K562 (cell line): ENCODE data around the gene ANO1. TPM values are rescaled to one million over a fixed set of nuclear protein-coding genes. Genes with fewer than 3 reads are reported as not detected.
A peak's percentile ranks its signal among the peaks of the same experiment; 100 is the strongest.

Source experiments
- ARNT ChIP-seq, 2 experiments: fragments of 450-650 bp; IDR thresholded peaks; 2 replicates each; pipeline ENCODE4 v1.6.1; 2016; ENCODE audit warnings: mild to moderate bottlenecking in 1 of 2
- FOSL1 ChIP-seq: fragments of 200-800 bp; sonication (Bioruptor generic); conservative IDR thresholded peaks from 2 replicates; pipeline ENCODE4 v1.6.1; 2016; ENCODE audit warnings: missing genetic modification characterization, missing compliant biosample characterization
- ZNF232 ChIP-seq: sonication (generic); formaldehyde crosslinking; IDR thresholded peaks from 2 replicates; pipeline ENCODE4 v1.8.0; 2022; ENCODE audit warnings: mild to moderate bottlenecking, missing genetic modification reagents
- polyA plus RNA-seq, 8 experiments: library from polyadenylated mRNA; depleted of rRNA in 4 of 8; stranded (reverse) in 5 of 8; unstranded in 3 of 8; fragments of >200 nt; fragmentation: Nextera tagmentation in 2 of 8; fragmentation: Illumina TruSeq in 1 of 8; extraction: Ambion mirVana in 2 of 8; extraction: Trizol in 1 of 8; gene quantifications; 2 replicates each; pipeline versions ENCODE4 v1.2.1 to v1.2.3, GENCODE V29; 2011 to 2014; ENCODE audit warnings: inconsistent platforms in 1 of 8, missing spikeins in 1 of 8
- total RNA-seq, 7 experiments: library from RNA; depleted of rRNA in 6 of 7; stranded (reverse); fragments of >200 nt in 6 of 7; fragmentation: Illumina TruSeq in 2 of 7; extraction: Trizol in 2 of 7; gene quantifications; 2 replicates each; pipeline versions ENCODE4 v1.2.1 to v1.2.3, GENCODE V29; 2011 to 2021; ENCODE audit warnings: low replicate concordance in 1 of 7
- TF ChIP-seq, protein P1 (sequence below), 2 experiments: fragments of 450-650 bp in 1 of 2; sonication (generic) in 1 of 2; formaldehyde crosslinking in 1 of 2; IDR thresholded peaks; 2 replicates each; pipeline versions ENCODE4 v1.7.1 to v1.9.0; 2016 to 2022; ENCODE audit warnings: inconsistent platforms in 1 of 2, mild to moderate bottlenecking in 1 of 2, missing genetic modification reagents in 1 of 2
- TF ChIP-seq, protein P2 (sequence below): fragments of 250-450 bp; sonication (Bioruptor Pico); IDR thresholded peaks from 2 replicates; pipeline ENCODE4 v1.5.0; 2021; ENCODE audit warnings: mild to moderate bottlenecking, borderline replicate concordance
- TF ChIP-seq, protein P3 (sequence below): fragments of 250-450 bp; sonication (Bioruptor Pico); IDR thresholded peaks from 2 replicates; pipeline ENCODE4 v1.5.1; 2021; ENCODE audit warnings: mild to moderate bottlenecking
- TF ChIP-seq, protein P4 (sequence below): sonication (generic); formaldehyde crosslinking; IDR thresholded peaks from 2 replicates; pipeline ENCODE4 v1.8.1; 2022; ENCODE audit warnings: missing genetic modification reagents
- TF ChIP-seq, protein P5 (sequence below): fragments of 450-650 bp; IDR thresholded peaks from 2 replicates; pipeline ENCODE4 v1.7.0; 2016; ENCODE audit warnings: borderline replicate concordance

ANO1 gene
- total and polyA plus RNA-seq, 9 of the 15 experiments (the other 6 are each of a cell fraction or from before 2014, with no cell fraction given): not detected

DNA sequence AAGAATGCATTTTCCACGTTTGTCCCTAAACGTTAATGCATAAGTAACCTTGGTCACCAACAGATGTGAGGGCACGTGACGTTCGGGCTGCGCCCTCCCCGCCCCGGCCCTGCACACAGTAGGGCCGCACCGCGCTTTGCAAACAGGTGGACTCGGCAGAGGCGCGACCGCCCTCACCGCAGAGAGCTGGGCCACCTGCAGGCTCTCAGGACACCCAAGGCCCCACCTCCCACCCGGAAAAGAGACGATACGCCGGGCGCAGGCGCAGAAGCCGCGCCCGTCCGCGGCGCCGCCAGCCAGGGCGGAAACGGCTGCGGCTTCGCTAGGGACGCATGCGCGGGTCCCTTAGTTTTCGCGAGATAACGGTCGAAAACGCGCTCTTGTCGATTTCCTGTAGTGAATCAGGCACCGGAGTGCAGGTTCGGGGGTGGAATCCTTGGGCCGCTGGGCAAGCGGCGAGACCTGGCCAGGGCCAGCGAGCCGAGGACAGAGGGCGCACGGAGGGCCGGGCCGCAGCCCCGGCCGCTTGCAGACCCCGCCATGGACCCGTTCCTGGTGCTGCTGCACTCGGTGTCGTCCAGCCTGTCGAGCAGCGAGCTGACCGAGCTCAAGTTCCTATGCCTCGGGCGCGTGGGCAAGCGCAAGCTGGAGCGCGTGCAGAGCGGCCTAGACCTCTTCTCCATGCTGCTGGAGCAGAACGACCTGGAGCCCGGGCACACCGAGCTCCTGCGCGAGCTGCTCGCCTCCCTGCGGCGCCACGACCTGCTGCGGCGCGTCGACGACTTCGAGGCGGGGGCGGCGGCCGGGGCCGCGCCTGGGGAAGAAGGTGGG is 125.0 kb downstream of the ANO1 start, which contains the start of gene FADD (continued):
- TF ChIP-seq, protein P1, sequence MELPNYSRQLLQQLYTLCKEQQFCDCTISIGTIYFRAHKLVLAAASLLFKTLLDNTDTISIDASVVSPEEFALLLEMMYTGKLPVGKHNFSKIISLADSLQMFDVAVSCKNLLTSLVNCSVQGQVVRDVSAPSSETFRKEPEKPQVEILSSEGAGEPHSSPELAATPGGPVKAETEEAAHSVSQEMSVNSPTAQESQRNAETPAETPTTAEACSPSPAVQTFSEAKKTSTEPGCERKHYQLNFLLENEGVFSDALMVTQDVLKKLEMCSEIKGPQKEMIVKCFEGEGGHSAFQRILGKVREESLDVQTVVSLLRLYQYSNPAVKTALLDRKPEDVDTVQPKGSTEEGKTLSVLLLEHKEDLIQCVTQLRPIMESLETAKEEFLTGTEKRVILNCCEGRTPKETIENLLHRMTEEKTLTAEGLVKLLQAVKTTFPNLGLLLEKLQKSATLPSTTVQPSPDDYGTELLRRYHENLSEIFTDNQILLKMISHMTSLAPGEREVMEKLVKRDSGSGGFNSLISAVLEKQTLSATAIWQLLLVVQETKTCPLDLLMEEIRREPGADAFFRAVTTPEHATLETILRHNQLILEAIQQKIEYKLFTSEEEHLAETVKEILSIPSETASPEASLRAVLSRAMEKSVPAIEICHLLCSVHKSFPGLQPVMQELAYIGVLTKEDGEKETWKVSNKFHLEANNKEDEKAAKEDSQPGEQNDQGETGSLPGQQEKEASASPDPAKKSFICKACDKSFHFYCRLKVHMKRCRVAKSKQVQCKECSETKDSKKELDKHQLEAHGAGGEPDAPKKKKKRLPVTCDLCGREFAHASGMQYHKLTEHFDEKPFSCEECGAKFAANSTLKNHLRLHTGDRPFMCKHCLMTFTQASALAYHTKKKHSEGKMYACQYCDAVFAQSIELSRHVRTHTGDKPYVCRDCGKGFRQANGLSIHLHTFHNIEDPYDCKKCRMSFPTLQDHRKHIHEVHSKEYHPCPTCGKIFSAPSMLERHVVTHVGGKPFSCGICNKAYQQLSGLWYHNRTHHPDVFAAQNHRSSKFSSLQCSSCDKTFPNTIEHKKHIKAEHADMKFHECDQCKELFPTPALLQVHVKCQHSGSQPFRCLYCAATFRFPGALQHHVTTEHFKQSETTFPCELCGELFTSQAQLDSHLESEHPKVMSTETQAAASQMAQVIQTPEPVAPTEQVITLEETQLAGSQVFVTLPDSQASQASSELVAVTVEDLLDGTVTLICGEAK (IDR thresholded peaks at IDR 0.05): 0 out of 2 replicates have a peak, but pooled peaks have one; percentile 13
- TF ChIP-seq, protein P1 (CRISPR knock-in tag; IDR thresholded peaks at IDR 0.05): no peak
- TF ChIP-seq, protein P2, sequence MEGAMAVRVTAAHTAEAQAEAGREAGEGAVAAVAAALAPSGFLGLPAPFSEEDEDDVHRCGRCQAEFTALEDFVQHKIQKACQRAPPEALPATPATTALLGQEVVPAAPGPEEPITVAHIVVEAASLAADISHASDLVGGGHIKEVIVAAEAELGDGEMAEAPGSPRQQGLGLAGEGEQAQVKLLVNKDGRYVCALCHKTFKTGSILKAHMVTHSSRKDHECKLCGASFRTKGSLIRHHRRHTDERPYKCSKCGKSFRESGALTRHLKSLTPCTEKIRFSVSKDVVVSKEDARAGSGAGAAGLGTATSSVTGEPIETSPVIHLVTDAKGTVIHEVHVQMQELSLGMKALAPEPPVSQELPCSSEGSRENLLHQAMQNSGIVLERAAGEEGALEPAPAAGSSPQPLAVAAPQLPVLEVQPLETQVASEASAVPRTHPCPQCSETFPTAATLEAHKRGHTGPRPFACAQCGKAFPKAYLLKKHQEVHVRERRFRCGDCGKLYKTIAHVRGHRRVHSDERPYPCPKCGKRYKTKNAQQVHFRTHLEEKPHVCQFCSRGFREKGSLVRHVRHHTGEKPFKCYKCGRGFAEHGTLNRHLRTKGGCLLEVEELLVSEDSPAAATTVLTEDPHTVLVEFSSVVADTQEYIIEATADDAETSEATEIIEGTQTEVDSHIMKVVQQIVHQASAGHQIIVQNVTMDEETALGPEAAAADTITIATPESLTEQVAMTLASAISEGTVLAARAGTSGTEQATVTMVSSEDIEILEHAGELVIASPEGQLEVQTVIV (CRISPR knock-in tag): no peak
- TF ChIP-seq FOSL1 (no peak), ZNF232 (CRISPR knock-in tag) (no peak), ARNT (IDR thresholded peaks at IDR 0.05) (no peak)
- TF ChIP-seq, protein P3, sequence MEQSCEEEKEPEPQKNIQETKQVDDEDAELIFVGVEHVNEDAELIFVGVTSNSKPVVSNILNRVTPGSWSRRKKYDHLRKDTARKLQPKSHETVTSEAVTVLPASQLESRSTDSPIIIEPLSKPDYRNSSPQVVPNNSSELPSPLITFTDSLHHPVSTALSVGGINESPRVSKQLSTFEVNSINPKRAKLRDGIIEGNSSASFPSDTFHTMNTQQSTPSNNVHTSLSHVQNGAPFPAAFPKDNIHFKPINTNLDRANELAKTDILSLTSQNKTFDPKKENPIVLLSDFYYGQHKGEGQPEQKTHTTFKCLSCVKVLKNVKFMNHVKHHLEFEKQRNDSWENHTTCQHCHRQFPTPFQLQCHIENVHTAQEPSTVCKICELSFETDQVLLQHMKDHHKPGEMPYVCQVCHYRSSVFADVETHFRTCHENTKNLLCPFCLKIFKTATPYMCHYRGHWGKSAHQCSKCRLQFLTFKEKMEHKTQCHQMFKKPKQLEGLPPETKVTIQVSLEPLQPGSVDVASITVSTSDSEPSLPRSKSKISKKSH (CRISPR knock-in tag): no peak
- TF ChIP-seq, protein P4, sequence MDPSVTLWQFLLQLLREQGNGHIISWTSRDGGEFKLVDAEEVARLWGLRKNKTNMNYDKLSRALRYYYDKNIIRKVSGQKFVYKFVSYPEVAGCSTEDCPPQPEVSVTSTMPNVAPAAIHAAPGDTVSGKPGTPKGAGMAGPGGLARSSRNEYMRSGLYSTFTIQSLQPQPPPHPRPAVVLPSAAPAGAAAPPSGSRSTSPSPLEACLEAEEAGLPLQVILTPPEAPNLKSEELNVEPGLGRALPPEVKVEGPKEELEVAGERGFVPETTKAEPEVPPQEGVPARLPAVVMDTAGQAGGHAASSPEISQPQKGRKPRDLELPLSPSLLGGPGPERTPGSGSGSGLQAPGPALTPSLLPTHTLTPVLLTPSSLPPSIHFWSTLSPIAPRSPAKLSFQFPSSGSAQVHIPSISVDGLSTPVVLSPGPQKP (CRISPR knock-in tag): no peak
- TF ChIP-seq, protein P5, sequence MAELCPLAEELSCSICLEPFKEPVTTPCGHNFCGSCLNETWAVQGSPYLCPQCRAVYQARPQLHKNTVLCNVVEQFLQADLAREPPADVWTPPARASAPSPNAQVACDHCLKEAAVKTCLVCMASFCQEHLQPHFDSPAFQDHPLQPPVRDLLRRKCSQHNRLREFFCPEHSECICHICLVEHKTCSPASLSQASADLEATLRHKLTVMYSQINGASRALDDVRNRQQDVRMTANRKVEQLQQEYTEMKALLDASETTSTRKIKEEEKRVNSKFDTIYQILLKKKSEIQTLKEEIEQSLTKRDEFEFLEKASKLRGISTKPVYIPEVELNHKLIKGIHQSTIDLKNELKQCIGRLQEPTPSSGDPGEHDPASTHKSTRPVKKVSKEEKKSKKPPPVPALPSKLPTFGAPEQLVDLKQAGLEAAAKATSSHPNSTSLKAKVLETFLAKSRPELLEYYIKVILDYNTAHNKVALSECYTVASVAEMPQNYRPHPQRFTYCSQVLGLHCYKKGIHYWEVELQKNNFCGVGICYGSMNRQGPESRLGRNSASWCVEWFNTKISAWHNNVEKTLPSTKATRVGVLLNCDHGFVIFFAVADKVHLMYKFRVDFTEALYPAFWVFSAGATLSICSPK: no peak
